ENCODE data around the gene UBLCP1.
A peak's percentile ranks its signal among the peaks of the same experiment; 100 is the strongest.
"Not testable (repeated sequence)": the region's sequence is repeated elsewhere in the genome, so short reads cannot be mapped to it uniquely, and the experiment has no call there.

The UBLCP1 gene

GRCh38 chr5:159262472-159262858 is 625 bp upstream of the UBLCP1 start:
- DNase-seq (ENCODE audit: low spot score): peak; percentile 10
- TF ChIP-seq, protein P1, sequence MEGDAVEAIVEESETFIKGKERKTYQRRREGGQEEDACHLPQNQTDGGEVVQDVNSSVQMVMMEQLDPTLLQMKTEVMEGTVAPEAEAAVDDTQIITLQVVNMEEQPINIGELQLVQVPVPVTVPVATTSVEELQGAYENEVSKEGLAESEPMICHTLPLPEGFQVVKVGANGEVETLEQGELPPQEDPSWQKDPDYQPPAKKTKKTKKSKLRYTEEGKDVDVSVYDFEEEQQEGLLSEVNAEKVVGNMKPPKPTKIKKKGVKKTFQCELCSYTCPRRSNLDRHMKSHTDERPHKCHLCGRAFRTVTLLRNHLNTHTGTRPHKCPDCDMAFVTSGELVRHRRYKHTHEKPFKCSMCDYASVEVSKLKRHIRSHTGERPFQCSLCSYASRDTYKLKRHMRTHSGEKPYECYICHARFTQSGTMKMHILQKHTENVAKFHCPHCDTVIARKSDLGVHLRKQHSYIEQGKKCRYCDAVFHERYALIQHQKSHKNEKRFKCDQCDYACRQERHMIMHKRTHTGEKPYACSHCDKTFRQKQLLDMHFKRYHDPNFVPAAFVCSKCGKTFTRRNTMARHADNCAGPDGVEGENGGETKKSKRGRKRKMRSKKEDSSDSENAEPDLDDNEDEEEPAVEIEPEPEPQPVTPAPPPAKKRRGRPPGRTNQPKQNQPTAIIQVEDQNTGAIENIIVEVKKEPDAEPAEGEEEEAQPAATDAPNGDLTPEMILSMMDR (IDR thresholded peaks at IDR 0.05; ENCODE audit: extremely low read depth, insufficient read depth, missing control alignments): no peak
- in situ Hi-C loops (cut with MboI; ENCODE audit: low pct_unique_long_range_greater_than_20kb, low sequenced_read_pairs, unreplicated experiment): no loop called here

- DNase-seq (ENCODE audit: low spot score): no peak
- in situ Hi-C loops (cut with MboI; ENCODE audit: low pct_unique_long_range_greater_than_20kb, low sequenced_read_pairs, unreplicated experiment): no loop called here
- TF ChIP-seq, protein P1 (IDR thresholded peaks at IDR 0.05; ENCODE audit: extremely low read depth, insufficient read depth, missing control alignments): no peak
These were observed 447 bp downstream of the UBLCP1 start for GRCh38 chr5:159263569-159263905.

DNA sequence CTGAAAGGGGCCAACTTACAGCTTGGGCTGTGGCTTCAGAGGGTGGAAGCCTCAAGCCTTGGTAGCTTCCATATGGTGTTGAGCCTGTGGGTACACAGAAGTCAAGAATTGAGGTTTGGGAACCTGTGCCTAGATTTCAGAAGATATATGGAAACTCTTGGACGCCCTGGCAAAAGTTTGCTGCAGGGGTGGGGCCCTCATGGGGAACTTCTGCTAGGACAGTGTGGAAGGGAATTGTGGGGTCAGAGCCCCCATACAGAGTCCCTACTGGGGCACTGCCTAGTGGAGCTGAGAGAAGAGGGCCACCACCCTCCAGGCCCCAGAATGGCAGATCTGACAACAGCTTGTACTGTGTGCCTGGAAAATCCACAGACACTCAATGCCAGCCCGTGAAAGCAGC is 3.7 kb downstream of the UBLCP1 start:
- not testable (repeated sequence) for DNase-seq (ENCODE audit: low spot score)

DNA sequence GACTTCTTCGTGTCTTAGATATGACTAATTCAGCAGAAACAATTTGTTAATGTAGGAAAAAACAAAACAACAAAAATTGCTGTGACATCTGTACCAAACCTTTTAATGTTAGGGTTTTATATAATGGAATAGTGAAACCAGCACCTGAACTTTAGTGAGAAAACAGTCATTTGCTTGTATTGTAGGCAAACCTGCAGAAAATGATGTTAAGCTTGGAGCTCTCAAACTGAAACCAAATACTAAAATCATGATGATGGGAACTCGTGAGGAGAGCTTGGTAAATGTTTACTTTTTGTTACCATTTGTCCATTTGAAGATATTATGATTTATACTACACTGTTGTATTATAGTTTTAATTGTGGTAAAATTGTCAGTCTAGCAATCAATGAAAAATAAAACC is 6.6 kb downstream of the UBLCP1 start:
- TF ChIP-seq, protein P1 (IDR thresholded peaks at IDR 0.05; ENCODE audit: extremely low read depth, insufficient read depth, missing control alignments): no peak
- no peak for DNase-seq (ENCODE audit: low spot score)
- in situ Hi-C loops (cut with MboI; ENCODE audit: low pct_unique_long_range_greater_than_20kb, low sequenced_read_pairs, unreplicated experiment): no loop called here

More for the DNA sequence above, 3.7 kb downstream of the UBLCP1 start:
- in situ Hi-C loops (cut with MboI; ENCODE audit: low pct_unique_long_range_greater_than_20kb, low sequenced_read_pairs, unreplicated experiment): not testable (repeated sequence)

- no peak for DNase-seq (ENCODE audit: low spot score)
- TF ChIP-seq, protein P1 (IDR thresholded peaks at IDR 0.05; ENCODE audit: extremely low read depth, insufficient read depth, missing control alignments): no peak
- in situ Hi-C loops (cut with MboI; ENCODE audit: low pct_unique_long_range_greater_than_20kb, low sequenced_read_pairs, unreplicated experiment): no loop called here
These were observed 10.8 kb downstream of the UBLCP1 start for GRCh38 chr5:159273923-159274322.

DNA sequence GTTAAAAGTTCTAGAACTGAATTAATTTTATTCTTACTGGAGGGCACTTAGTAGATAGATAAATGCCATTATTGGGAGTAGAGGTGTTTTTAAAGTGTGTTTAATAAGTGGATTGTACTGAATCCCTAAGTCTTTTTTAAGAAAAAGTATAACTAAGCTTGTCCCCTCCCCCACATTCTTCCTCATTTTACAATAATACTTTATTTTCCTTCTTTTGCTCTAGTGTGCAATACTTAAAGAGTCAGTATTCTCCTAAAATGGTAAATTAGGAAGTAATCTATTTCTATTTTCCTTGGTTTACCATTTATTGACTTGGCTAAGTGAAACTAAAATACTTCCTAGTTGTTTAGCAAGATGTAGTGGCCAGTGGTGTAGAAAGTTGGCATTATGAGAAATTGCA is 11.6 kb downstream of the UBLCP1 start:
- TF ChIP-seq, protein P1 (IDR thresholded peaks at IDR 0.05; ENCODE audit: extremely low read depth, insufficient read depth, missing control alignments): no peak
- in situ Hi-C loops (cut with MboI; ENCODE audit: low pct_unique_long_range_greater_than_20kb, low sequenced_read_pairs, unreplicated experiment): no loop called here

GRCh38 chr5:159286420-159287035 is 23.4 kb downstream of the UBLCP1 start:
- DNase-seq (ENCODE audit: low spot score): no peak
- in situ Hi-C loops (cut with MboI; ENCODE audit: low pct_unique_long_range_greater_than_20kb, low sequenced_read_pairs, unreplicated experiment): no loop called here
- TF ChIP-seq, protein P1 (IDR thresholded peaks at IDR 0.05; ENCODE audit: extremely low read depth, insufficient read depth, missing control alignments): peak; percentile 47

More for the DNA sequence above, 11.6 kb downstream of the UBLCP1 start:
- DNase-seq (ENCODE audit: low spot score): no peak
